ENCODE data around the gene BLVRA. TPM values are rescaled to one million over a fixed set of nuclear protein-coding genes. Genes with fewer than 3 reads are reported as not detected.
A peak's percentile ranks its signal among the peaks of the same experiment; 100 is the strongest.
"Not testable (repeated sequence)": the region's sequence is repeated elsewhere in the genome, so short reads cannot be mapped to it uniquely, and the experiment has no call there.

Gene BLVRA
- total RNA-seq, 1 donor from 2014 or later: 21.6 TPM

GRCh38 chr7:43768887-43769272 is 10.4 kb downstream of the BLVRA start:
- no peak for DNase-seq (ENCODE audit: low read depth in 2 of 2)

DNA sequence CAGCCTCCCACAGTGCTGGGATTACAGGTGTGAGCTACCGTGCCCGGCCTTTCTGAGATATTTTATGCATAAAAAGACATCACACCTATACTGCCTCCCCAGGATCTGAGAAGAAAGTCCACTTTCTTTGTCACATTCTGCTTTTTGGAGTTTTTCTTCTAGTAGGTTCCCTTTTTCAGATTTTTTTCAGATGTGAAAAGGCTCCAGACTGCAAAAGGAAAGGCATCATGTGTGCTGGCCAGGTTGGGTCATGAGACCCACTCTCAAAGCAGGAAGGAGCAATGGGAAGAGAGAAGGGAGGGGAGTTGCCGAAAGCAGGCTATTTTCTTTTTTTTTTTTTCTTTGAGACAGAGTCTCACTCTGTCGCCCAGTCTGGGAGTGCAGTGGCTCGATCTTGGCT is 10.8 kb downstream of the BLVRA start:
- DNase-seq (ENCODE audit: low read depth in 2 of 2): no peak

DNA sequence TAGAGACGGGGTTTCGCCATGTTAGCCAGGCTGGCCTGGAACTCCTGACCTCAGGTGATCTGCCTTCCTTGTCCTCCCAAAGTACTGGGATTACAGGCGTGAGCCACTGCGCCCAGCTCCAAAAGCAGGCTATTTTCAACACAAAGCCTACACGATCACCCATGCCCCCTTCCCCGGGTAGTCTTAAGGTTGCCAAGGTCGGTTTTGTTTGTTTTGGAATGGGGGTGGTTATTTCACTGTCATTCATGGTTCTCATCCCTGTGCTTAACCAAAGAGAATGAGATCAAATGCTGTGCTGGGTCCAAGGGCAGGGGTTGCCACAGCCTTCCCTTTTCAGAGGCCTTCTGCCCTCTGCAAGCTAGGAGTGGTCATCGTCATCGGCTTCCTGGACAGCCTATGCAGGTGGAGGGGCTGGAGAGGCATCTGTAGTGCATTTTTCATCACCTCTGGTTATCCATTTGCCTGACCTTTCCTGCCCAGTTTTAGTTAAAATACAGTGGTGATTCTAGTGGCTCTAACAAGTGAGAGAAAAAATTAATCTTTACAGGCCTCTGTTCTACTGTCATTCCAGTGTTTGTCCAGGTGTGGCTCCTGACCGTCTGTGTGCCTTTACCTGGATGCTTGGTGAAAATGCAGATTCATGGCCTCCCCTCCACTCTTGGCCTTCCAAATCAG is 11.4 kb downstream of the BLVRA start:
- DNase-seq (ENCODE audit: low read depth in 2 of 2): no peak

GRCh38 chr7:43771128-43771527 is 12.6 kb downstream of the BLVRA start:
- DNase-seq (ENCODE audit: low read depth in 2 of 2): no peak

DNA sequence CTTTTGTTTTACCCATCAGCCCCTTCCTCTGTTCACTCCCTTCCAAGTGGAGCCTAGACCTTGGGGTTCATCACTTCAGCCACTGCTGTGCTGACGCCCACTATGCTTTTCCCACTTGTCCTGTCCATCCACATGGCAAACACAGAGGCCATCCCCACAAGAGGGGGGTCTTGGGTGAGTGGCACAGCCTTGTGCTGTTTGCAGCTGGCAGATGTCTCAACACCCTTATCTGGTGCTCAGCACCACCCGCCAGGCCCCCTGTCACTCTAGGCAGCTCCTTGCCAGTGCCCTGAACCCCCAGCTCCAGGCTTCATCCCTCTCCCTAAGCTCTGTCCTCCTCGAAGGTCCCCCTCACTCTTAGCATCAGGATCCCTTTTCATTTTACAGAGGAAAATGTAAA is 13.1 kb downstream of the BLVRA start:
- no peak for DNase-seq (ENCODE audit: low read depth in 2 of 2)

GRCh38 chr7:43773268-43773667 is 14.8 kb downstream of the BLVRA start:
- DNase-seq (ENCODE audit: low read depth in 2 of 2): not testable (repeated sequence)

- DNase-seq (ENCODE audit: low read depth in 2 of 2): not testable (repeated sequence)
These were observed 16.8 kb downstream of the BLVRA start for GRCh38 chr7:43775255-43775654.

DNA sequence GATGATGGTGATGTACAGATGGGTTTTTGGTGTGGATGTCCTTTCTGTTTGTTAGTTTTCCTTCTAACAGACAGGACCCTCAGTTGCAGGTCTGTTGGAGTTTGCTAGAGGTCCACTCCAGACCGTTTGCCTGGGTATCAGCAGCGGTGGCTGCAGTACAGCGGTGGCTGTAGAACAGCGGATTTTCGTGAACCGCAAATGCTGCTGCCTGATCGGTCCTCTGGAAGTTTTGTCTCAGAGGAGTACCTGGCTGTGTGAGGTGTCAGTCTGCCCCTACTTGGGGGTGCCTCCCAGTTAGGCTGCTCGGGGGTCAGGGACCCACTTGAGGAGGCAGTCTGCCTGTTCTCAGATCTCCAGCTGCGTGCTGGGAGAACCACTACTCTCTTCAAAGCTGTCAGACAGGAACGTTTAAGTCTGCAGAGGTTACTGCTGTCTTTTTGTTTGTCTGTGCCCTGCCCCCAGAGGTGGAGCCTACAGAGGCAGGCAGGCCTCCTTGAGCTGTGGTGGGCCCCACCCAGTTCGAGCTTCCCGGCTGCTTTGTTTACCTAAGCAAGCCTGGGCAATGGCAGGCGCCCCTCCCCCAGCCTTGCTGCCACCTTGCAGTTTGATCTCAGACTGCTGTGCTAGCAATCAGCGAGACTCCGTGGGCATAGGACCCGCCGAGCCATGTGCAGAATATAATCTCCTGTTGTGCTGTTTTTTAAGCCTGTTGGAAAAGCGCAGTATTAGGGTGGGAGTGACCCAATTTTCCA is 20.0 kb downstream of the BLVRA start:
- not testable (repeated sequence) for DNase-seq (ENCODE audit: low read depth in 2 of 2)

GRCh38 chr7:43779045-43779812 is 20.7 kb downstream of the BLVRA start:
- DNase-seq (ENCODE audit: low read depth in 2 of 2): no peak

- peak in 1 of 2 donors; percentile 20 for DNase-seq (ENCODE audit: low read depth in 2 of 2)
These were observed 23.5 kb downstream of the BLVRA start for GRCh38 chr7:43781726-43782607.

GRCh38 chr7:43782768-43783555 is 24.5 kb downstream of the BLVRA start:
- no peak for DNase-seq (ENCODE audit: low read depth in 2 of 2)

GRCh38 chr7:43784030-43784584 is 25.6 kb downstream of the BLVRA start:
- no peak for DNase-seq (ENCODE audit: low read depth in 2 of 2)

DNA sequence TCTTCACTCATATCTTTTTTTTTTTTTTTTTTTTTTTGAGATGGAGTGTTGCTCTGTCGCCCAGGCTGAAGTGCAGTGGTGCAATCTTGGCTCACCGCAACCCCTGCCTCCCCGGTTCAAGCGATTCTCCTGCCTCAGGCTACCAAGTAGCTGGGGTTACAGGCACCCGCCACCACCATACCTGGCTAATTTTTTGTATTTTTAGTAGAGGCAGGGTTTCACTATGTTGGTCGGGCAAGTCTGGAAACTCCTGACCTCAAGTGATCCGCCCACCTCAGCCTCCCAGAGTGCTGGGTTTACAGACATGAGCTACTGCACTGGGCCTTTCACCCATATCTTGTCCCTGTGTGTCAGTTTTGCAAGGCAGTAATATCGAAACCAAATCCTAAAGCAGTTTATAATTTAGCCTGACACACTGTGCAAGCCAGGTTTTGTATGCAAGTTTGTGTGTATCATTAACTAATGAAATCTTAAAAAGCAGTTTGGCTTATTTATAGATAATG is 26.2 kb downstream of the BLVRA start:
- not testable (repeated sequence) for DNase-seq (ENCODE audit: low read depth in 2 of 2)

- DNase-seq (ENCODE audit: low read depth in 2 of 2): peak in 1 of 2 donors; percentile 72
These were observed 26.9 kb downstream of the BLVRA start for GRCh38 chr7:43785420-43785819.

DNA sequence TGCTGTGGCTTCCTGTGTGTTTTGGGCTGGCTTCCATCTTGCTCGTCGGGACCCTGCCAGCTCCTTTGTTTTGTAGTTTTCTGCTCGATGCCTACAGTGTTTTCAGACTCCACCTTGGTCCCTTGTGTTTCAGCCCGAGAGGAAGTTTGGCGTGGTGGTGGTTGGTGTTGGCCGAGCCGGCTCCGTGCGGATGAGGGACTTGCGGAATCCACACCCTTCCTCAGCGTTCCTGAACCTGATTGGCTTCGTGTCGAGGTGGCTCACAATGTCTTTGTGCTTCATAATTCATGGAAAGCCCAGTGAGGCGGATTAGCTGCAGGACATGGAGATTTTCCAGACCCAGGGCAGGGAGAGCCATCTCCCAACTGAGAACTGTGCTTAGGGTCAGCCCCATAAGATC is 29.3 kb downstream of the BLVRA start:
- no peak for DNase-seq (ENCODE audit: low read depth in 2 of 2)

DNA sequence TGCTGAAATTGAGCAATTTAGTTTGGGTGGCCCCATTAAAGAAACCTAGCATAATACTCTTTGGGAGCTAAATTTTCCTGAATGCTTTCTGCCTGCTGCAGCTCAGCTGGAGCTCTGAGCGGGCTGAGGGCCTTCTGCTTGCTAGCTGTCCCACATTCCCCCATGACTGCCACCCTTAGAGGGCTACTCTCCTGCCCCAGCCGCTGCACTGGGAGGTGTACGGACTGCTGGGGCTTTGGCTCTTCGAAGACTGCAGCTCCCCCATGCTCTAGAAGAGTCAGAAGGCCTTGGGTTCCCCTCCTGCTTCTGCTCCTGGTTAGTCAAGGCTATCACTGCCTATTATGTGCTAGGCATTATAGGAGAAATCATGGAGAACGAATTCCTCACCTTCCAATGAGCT is 31.5 kb downstream of the BLVRA start:
- no peak for DNase-seq (ENCODE audit: low read depth in 2 of 2)

DNA sequence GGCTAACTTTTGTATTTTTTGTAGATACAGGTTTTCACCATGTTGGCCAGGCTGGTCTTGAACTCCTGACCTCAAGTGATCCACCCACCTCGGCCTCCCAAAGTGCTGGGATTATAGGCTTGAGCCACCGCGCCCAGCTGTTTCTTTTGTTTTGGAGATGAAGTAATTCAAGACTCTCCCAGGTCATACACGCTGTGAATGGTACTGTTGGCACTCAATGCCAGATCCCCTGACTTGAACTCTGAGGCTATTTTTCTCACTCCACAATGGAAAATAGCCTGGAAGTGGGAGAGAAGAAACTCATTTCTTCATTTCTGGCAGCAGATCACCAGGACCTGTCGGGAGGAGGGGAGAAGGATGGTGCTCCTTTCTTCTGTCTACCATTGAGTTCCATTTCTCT is 32.4 kb downstream of the BLVRA start:
- DNase-seq (ENCODE audit: low read depth in 2 of 2): no peak

GRCh38 chr7:43791665-43792064 is 33.2 kb downstream of the BLVRA start:
- DNase-seq (ENCODE audit: low read depth in 2 of 2): no peak

- DNase-seq (ENCODE audit: low read depth in 2 of 2): no peak
These were observed 34.1 kb downstream of the BLVRA start for GRCh38 chr7:43792471-43793150.
